Activated naive CD4-positive, alpha-beta T cell (primary cell): ENCODE measurements around the gene PPP1R1B.

ENCODE experiments used
- DNase-seq, 4 experiments: peaks; one replicate each; lab custom pipeline; 2025; lab: John Stamatoyannopoulos, UW

The PPP1R1B gene

DNA sequence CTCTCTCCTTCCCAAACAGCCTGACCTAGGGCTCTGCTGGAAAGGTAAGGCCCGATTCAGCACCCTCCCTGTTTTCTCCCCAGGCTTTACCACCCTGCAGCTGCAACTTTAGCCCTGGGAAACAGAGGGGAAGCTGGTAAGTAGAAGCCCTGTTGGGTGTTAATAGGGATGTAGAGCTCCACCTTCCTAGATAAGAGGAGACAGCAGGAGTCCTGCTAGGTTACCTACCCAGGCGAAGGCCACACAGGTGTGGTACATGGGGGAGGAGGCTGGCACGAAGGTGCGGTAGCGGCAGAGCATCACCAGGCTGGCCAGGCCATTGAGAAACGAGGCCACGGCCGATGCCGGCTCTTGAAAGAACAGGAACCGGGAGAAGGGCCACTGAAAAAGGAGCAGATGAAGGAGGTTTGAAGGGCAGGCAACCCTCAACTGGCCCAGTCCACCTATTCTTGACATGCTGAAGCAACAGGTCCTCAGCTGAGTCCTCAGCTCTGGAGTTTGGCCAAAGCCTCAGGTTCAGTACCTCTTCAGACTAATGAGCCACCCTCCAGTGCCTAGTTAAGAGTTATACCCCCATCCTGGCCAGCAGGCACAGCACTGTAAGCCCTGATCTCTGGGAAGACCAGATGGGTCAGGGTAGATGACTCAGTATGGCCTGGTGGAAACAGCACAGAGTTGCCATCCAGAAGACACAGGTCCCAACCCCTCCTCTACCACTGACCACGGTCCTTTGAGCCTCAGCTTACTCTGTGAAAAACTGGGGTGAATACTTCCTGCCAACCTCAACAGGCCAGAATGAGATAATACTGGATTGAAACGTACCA lies 57.8 kb downstream of the PPP1R1B start:
- no peak for DNase-seq
